Measurements from ENCODE around the gene GNAT1.

Gene GNAT1

DNA sequence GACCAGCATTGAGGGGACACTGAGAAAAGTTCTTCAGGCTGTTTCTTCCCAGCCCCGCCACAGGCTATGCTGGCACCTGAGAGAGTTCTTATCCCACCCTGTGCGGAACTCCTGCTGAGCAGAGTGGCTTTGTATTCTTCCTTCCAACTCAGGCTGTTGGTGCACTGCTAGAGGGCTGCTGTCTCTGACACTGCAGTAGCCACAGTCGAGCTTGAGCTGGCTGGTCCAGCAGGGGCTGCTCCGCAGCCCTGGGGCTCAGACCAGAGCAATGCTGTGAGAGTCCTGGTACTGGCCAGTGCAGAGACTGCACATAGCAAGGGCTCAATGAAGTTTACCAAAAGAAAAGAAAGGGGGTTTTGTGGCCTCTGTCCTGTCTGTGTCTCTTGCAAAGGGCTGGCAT, 48.2 kb downstream of the GNAT1 start:
- H3K4me3 ChIP-seq (ENCODE audit: insufficient read depth, low read length, poor library complexity, severe bottlenecking), result no peak overlapping the region
- no peak overlapping the region for H2AFZ ChIP-seq (ENCODE audit: low read depth, low read length, severe bottlenecking)
- no peaks in the 10 kb centered on the region for H3K9me2 ChIP-seq (replicated peaks; ENCODE audit: insufficient read depth, low read length)
- H3K27me3 ChIP-seq (ENCODE audit: low read length), result no peaks in the 10 kb centered on the region
- H4K20me1 ChIP-seq (ENCODE audit: low read depth, low read length), result no peaks in the 10 kb centered on the region
- H3K4me2 ChIP-seq (ENCODE audit: low read depth, low read length, poor library complexity, severe bottlenecking), result no peak overlapping the region
- no peak overlapping the region for H3K27ac ChIP-seq (ENCODE audit: low read depth, low read length)
- H3K36me3 ChIP-seq (ENCODE audit: low read length), result no peaks in the 10 kb centered on the region
- H3K9ac ChIP-seq (ENCODE audit: low read length), result peak overlapping the region; percentile 6; the same call in 1 of the 2 replicates
- TF ChIP-seq EZH2phosphoT487 (conservative IDR thresholded peaks at IDR 0.05; ENCODE audit: low read length), result no peak
- TF ChIP-seq, protein P1, sequence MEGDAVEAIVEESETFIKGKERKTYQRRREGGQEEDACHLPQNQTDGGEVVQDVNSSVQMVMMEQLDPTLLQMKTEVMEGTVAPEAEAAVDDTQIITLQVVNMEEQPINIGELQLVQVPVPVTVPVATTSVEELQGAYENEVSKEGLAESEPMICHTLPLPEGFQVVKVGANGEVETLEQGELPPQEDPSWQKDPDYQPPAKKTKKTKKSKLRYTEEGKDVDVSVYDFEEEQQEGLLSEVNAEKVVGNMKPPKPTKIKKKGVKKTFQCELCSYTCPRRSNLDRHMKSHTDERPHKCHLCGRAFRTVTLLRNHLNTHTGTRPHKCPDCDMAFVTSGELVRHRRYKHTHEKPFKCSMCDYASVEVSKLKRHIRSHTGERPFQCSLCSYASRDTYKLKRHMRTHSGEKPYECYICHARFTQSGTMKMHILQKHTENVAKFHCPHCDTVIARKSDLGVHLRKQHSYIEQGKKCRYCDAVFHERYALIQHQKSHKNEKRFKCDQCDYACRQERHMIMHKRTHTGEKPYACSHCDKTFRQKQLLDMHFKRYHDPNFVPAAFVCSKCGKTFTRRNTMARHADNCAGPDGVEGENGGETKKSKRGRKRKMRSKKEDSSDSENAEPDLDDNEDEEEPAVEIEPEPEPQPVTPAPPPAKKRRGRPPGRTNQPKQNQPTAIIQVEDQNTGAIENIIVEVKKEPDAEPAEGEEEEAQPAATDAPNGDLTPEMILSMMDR (IDR thresholded peaks at IDR 0.05; ENCODE audit: insufficient read depth, low read length, poor library complexity, severe bottlenecking), result no peak
- peaks cover 10% of the 10 kb centered on the region for H3F3A ChIP-seq (ENCODE audit: insufficient read depth)
- H3K79me2 ChIP-seq (ENCODE audit: insufficient read depth, low read length), result peaks cover 71% of the 10 kb centered on the region
- H3K9me3 ChIP-seq (ENCODE audit: insufficient read depth, low read length), result no peaks in the 10 kb centered on the region

DNA sequence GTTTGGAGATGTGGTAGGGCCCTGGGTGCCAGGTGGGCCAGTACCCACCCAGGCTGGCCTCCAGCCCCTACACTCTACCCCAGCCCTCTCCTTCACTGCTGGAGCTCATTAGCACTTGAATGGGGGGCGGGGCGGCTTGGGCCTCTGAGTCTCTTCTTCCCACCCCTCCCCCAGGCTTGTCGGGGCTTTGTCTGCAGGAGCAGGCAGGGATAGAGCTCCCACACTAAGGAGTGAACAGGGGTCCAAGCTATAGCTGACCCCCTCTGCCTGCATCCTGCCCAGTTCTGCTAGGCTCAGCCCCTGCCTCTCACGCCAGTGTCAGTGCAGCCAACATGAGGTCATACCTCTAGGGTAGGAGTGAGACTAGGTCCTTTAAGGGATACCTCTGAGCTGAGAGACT, 49.8 kb downstream of the GNAT1 start:
- no peak overlapping the region for H3K4me2 ChIP-seq (ENCODE audit: low read depth, low read length, poor library complexity, severe bottlenecking)
- H3K79me2 ChIP-seq (ENCODE audit: insufficient read depth, low read length), result peaks cover 77% of the 10 kb centered on the region

DNA sequence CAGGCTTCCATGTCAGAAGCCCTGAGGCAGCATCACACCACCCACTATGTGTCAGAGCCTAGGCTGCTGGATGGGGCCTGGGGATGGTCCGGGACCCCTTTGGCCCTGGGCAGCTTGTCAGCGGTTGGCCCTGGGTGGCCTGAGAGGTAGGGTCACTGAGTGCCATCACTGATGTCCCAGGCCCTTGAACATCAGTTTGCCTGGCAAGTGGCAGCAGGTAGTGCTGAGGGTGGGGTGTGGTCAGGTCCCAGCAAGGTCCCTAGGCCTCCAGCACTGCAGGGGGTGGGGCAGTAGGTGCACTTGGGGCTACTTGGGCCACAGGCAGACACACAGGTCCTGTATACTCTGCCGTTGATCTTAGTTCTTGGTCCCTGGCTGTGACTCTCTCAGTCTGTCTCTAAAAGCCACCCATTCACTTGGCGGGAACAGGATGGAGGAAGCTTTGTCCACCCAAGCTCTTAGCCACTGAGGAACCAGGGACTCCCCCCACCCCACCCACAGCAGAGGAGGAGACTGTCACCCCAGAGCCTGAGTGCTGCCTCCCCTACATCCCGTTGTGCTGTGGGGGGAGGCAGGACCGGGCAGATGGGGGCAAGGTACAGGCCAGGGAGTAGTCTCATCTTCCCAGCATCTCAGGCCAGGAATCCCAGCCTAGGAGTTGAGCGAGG, 50.4 kb downstream of the GNAT1 start:
- H3F3A ChIP-seq (ENCODE audit: insufficient read depth), result peaks cover 10% of the 10 kb centered on the region
- peak overlapping the region; percentile 66 for H3K27ac ChIP-seq (ENCODE audit: low read depth, low read length)
- peak overlapping the region; percentile 20 for H3K4me2 ChIP-seq (ENCODE audit: low read depth, low read length, poor library complexity, severe bottlenecking)
- TF ChIP-seq, protein P1 (IDR thresholded peaks at IDR 0.05; ENCODE audit: insufficient read depth, low read length, poor library complexity, severe bottlenecking), result no peak
- no peak for TF ChIP-seq EZH2phosphoT487 (conservative IDR thresholded peaks at IDR 0.05; ENCODE audit: low read length)
- H3K9me3 ChIP-seq (ENCODE audit: insufficient read depth, low read length), result no peaks in the 10 kb centered on the region
- H3K36me3 ChIP-seq (ENCODE audit: low read length), result no peaks in the 10 kb centered on the region
- no peak overlapping the region for H2AFZ ChIP-seq (ENCODE audit: low read depth, low read length, severe bottlenecking)
- peak overlapping the region; percentile 14; the same call in 1 of the 2 replicates for H3K9ac ChIP-seq (ENCODE audit: low read length)
- no peaks in the 10 kb centered on the region for H3K9me2 ChIP-seq (replicated peaks; ENCODE audit: insufficient read depth, low read length)
- H3K79me2 ChIP-seq (ENCODE audit: insufficient read depth, low read length), result peaks cover 77% of the 10 kb centered on the region
- H4K20me1 ChIP-seq (ENCODE audit: low read depth, low read length), result no peaks in the 10 kb centered on the region
- no peak overlapping the region for H3K4me3 ChIP-seq (ENCODE audit: insufficient read depth, low read length, poor library complexity, severe bottlenecking)
- H3K27me3 ChIP-seq (ENCODE audit: low read length), result no peaks in the 10 kb centered on the region

More for the DNA sequence above, 49.8 kb downstream of the GNAT1 start:
- Histone ChIP-seq H3K36me3 (ENCODE audit: low read length) (no peaks in the 10 kb centered on the region), H3K4me3 (ENCODE audit: insufficient read depth, low read length, poor library complexity, severe bottlenecking) (no peak overlapping the region), H3K27me3 (ENCODE audit: low read length) (no peaks in the 10 kb centered on the region), H3K27ac (ENCODE audit: low read depth, low read length) (no peak overlapping the region), H4K20me1 (ENCODE audit: low read depth, low read length) (no peaks in the 10 kb centered on the region), H3K9me3 (ENCODE audit: insufficient read depth, low read length) (no peaks in the 10 kb centered on the region), H2AFZ (ENCODE audit: low read depth, low read length, severe bottlenecking) (no peak overlapping the region), H3F3A (ENCODE audit: insufficient read depth) (peaks cover 10% of the 10 kb centered on the region), H3K9me2 (replicated peaks; ENCODE audit: insufficient read depth, low read length) (no peaks in the 10 kb centered on the region), H3K9ac (ENCODE audit: low read length) (no peak overlapping the region)
- TF ChIP-seq EZH2phosphoT487 (conservative IDR thresholded peaks at IDR 0.05; ENCODE audit: low read length), result no peak
- TF ChIP-seq, protein P1 (IDR thresholded peaks at IDR 0.05; ENCODE audit: insufficient read depth, low read length, poor library complexity, severe bottlenecking), result no peak

Data from SU-DHL-6 (cell line).